Activated CD4-positive, alpha-beta T cell treated with anti-CD3 and anti-CD28 coated beads, Interleukin-2, amount 50 U/mL, for 24 hours (primary cell): ENCODE data around the gene SUMO2.

Source experiments
- DNase-seq, 2 donors: peaks; one replicate each; pipeline ENCODE4 v3.0.0-alpha.2; 2020; ENCODE audit warnings: low read depth in 1 of 2, low spot score in 1 of 2

Gene SUMO2

DNA sequence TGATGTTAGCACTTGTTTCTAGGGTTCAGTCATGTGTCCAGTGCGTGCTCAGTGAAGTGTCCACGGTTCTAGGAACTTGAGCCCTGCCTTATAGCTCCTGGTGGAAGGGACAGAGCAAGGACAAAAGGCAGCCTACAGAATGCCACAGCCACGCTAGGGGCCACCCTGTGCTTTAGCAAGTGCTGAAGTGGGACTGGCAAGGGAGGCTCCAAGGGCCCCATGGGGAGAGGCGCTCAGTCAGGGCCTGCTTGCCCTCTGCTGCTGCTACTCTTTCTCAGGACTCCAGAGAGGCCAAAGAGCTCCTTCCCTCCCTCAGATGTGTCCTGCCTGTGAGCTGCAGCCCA is 58.0 kb downstream of the SUMO2 start:
- no peak for DNase-seq

- peak in 1 of 2 donors; percentile 51 for DNase-seq
Observed at GRCh38 chr17:75124041-75124818, 58.5 kb downstream of the SUMO2 start.

GRCh38 chr17:75118307-75118706 is 64.5 kb downstream of the SUMO2 start:
- no peak for DNase-seq

- DNase-seq, result no peak
Observed at GRCh38 chr17:75116737-75117136, 66.0 kb downstream of the SUMO2 start.
